Measurements from ENCODE around the gene SH2D1B. TPM values are rescaled to one million over a fixed set of nuclear protein-coding genes. Genes with fewer than 3 reads are reported as not detected.

The SH2D1B gene
- total and polyA plus RNA-seq, 10 of the 15 experiments (the other 5 are each of a cell fraction or from before 2014, with no cell fraction given), result 0.18 TPM; not detected in 9

GRCh38 chr1:162397039-162397448, 14.9 kb downstream of the SH2D1B start:
- intact Hi-C loops (cut with micrococcal nuclease; ENCODE audit: unreplicated experiment) (no loop called here), in situ Hi-C loops (cut with MboI) (no loop called here)
- Histone ChIP-seq H3K4me2 (ENCODE audit: control insufficient read depth, insufficient read depth) (no peak overlapping the region), H2AFZ (ENCODE audit: control insufficient read depth, low read depth, low read length) (no peak overlapping the region), H3K79me2 (ENCODE audit: control insufficient read depth, insufficient read depth, low read length) (no peaks in the 10 kb centered on the region), H3K4me3 (no peak overlapping the region), H3K27me3 (replicated peaks in 1 of 2; ENCODE audit: control insufficient read depth in 2 of 2, insufficient read depth in 2 of 2, low read length in 1 of 2) (peaks cover 0 to 5% of the 10 kb centered on the region in 2 experiments; a peak in 3 of 4 replicates), H3K27ac (ENCODE audit: control insufficient read depth, insufficient read depth) (no peak overlapping the region), H4K20me1 (ENCODE audit: control insufficient read depth, insufficient read depth) (no peaks in the 10 kb centered on the region), H3K9ac (ENCODE audit: control insufficient read depth, insufficient read depth, low read length) (no peak overlapping the region), H3K9me3 (replicated peaks; ENCODE audit: control insufficient read depth, insufficient read depth, low read length) (no peaks in the 10 kb centered on the region), H3K4me1 (ENCODE audit: control insufficient read depth, insufficient read depth, low read length) (no peaks in the 10 kb centered on the region), H3K36me3 (ENCODE audit: control insufficient read depth in 2 of 2, insufficient read depth in 2 of 2, low read length in 1 of 2) (no peaks in the 10 kb centered on the region)
- ChIA-PET POLR2A (no interaction called here), SMC1A (ENCODE audit: uncharacterized antibody, unreplicated experiment) (no interaction called here), CTCF (interaction anchor here (3.1 kb wide), 1 partner anchor 39 kb away, joined by 11 read pairs; no protein-coding TSS in a partner anchor), RAD21 (ENCODE audit: unreplicated experiment) (no interaction called here)
- no TSS peak for BruUV-seq (replicated peaks)
- FAIRE-seq (no peak), ATAC-seq (no peak; the same call in 2 of the 3 replicates), DNase-seq (ENCODE audit: low read depth, low spot score) (no peak)
- WGBS (ENCODE audit: insufficient coverage, insufficient replicate concordance, low lambda C conversion rate, missing lambda C conversion rate), result 54% methylated on average over 3 of the region's 3 CpGs
- TF ChIP-seq SUZ12 (IDR thresholded peaks at IDR 0.05; ENCODE audit: unreplicated experiment), result no peak
- no peak for TF ChIP-seq MTA2 (IDR thresholded peaks at IDR 0.05; ENCODE audit: low read depth)
- no peak for TF ChIP-seq NRF1 (conservative IDR thresholded peaks at IDR 0.05; ENCODE audit: low read depth, low read length)
- no peak for TF ChIP-seq SREBF1 (IDR thresholded peaks at IDR 0.05; ENCODE audit: low read length)
- TF ChIP-seq ZZZ3 (IDR thresholded peaks at IDR 0.05; ENCODE audit: control insufficient read depth, insufficient read length, low read depth), result no peak
- TF ChIP-seq PRDM15 (CRISPR knock-in tag; IDR thresholded peaks at IDR 0.05), result no peak
- no peak for TF ChIP-seq SKIL (IDR thresholded peaks at IDR 0.05; ENCODE audit: low read depth, poor library complexity, severe bottlenecking)
- no peak for TF ChIP-seq USF2 (IDR thresholded peaks at IDR 0.05; ENCODE audit: borderline replicate concordance, low read depth, low read length)
- no peak for TF ChIP-seq RFX5 (IDR thresholded peaks at IDR 0.05; ENCODE audit: low read depth, low read length)
- no peak for TF ChIP-seq HCFC1 (IDR thresholded peaks at IDR 0.05; ENCODE audit: low read length)
- TF ChIP-seq SRF (IDR thresholded peaks at IDR 0.05; ENCODE audit: low read depth in 2 of 2, low read length in 2 of 2), result no peak
- no peak for TF ChIP-seq CBX3 (IDR thresholded peaks at IDR 0.05; ENCODE audit: borderline replicate concordance, low read depth)
